GM12892 (cell line): ENCODE results near the gene ACOT12.

ENCODE experiments used
- POLR2A ChIP-seq: IDR thresholded peaks from 2 replicates; pipeline ENCODE4 v1.6.1; 2011; ENCODE audit warnings: low read depth, low read length, control low read depth
- TAF1 ChIP-seq: IDR thresholded peaks from 2 replicates; pipeline ENCODE4 v1.6.1; 2011; ENCODE audit warnings: low read depth, mild to moderate bottlenecking, control low read depth, low read length, borderline replicate concordance

- TF ChIP-seq POLR2A (no peak), TAF1 (no peak)
These were observed 93.0 kb downstream of the ACOT12 start for GRCh38 chr5:81300921-81301270.
